Esophagus squamous epithelium (tissue), 4 donors: Measurements from ENCODE around the gene SRPK1.

Experiments
- CTCF ChIP-seq, 6 experiments: fragments of 450-650 bp in 4 of 6; fragments of 200-600 bp in 2 of 6; sonication (generic) in 2 of 6; IDR thresholded peaks; one replicate each; pipeline ENCODE4 v1.5.1; 2016 to 2019; ENCODE audit warnings: antibody characterized with exemption in 6 of 6, mild to moderate bottlenecking in 4 of 6, moderate library complexity in 4 of 6
- POLR2A ChIP-seq, 4 donors: fragments of 450-650 bp; IDR thresholded peaks; one replicate each; pipeline ENCODE4 v1.6.1; 2017; ENCODE audit warnings: antibody characterized with exemption in 4 of 4, mild to moderate bottlenecking in 4 of 4, moderate library complexity in 3 of 4

DNA sequence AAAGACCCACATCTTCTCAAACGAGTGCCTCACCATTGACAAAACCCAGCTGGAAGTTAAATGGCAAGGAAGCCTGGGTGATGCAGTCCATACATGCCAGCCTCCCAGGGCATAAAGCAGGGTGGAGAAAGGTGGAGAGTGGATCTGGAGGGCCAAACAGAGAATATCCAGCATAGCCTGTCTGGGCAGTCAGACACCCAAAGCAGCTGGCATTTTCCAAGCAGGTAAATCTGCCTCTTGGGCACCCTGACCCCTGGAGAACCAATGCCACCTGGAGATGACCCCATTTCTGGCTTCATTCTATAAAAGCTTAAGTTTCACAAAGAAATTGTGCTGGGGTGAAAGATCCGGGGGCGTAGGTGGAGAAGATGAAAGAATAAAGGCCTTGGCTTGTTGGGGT, 5.1 kb upstream of the SRPK1 start:
- TF ChIP-seq CTCF (IDR thresholded peaks at IDR 0.05) (no peak), POLR2A (IDR thresholded peaks at IDR 0.05) (no peak)
